Smooth muscle cell (in vitro differentiated cells): Measurements from ENCODE around the gene MGAT5. TPM values are rescaled to one million over a fixed set of nuclear protein-coding genes. Genes with fewer than 3 reads are reported as not detected.

Experiments
- DNase-seq: peaks from one replicate; lab custom pipeline; 2025; ENCODE audit not compliant: unreplicated experiment; lab: John Stamatoyannopoulos, UW
- H2AFZ ChIP-seq: fragments of 200-600 bp; sonication (generic); 2 replicates; pipeline ENCODE4 v1.6.0; 2016; ENCODE audit warnings: antibody characterized with exemption, low read depth, mild to moderate bottlenecking
- H3F3A ChIP-seq: fragments of 200-600 bp; sonication (generic); 2 replicates; pipeline ENCODE4 v1.6.0; 2017; ENCODE audit warnings: antibody characterized with exemption, low read depth
- H3K27ac ChIP-seq: fragments of 200-600 bp; sonication (generic); 2 replicates; pipeline ENCODE4 v1.5.1; 2016; ENCODE audit warnings: low read depth, mild to moderate bottlenecking
- H3K27me3 ChIP-seq: fragments of 200-600 bp; sonication (generic); 2 replicates; pipeline ENCODE4 v1.6.1; 2016; ENCODE audit warnings: low read depth, mild to moderate bottlenecking
- H3K36me3 ChIP-seq: fragments of 200-600 bp; sonication (generic); 2 replicates; pipeline ENCODE4 v1.5.1; 2016; ENCODE audit warnings: low read depth
- H3K4me1 ChIP-seq: fragments of 200-600 bp; sonication (generic); 2 replicates; pipeline ENCODE4 v1.5.1; 2016; ENCODE audit warnings: low read depth
- H3K4me2 ChIP-seq: fragments of 200-600 bp; sonication (generic); 2 replicates; pipeline ENCODE4 v1.6.0; 2016; ENCODE audit warnings: mild to moderate bottlenecking
- H3K4me3 ChIP-seq: fragments of 200-600 bp; sonication (generic); 2 replicates; pipeline ENCODE4 v1.5.1; 2016; ENCODE audit warnings: mild to moderate bottlenecking
- H3K79me2 ChIP-seq: fragments of 200-600 bp; sonication (generic); 2 replicates; pipeline ENCODE4 v1.6.0; 2016; ENCODE audit warnings: low read depth, mild to moderate bottlenecking
- H3K9ac ChIP-seq: fragments of 200-600 bp; sonication (generic); 2 replicates; pipeline ENCODE4 v1.6.0; 2016; ENCODE audit warnings: low read depth
- H3K9me3 ChIP-seq: fragments of 200-600 bp; sonication (generic); replicated peaks from 2 replicates; pipeline ENCODE4 v1.5.1; 2016; ENCODE audit warnings: low read depth
- H4K20me1 ChIP-seq: fragments of 200-600 bp; sonication (generic); 2 replicates; pipeline ENCODE4 v1.6.0; 2016; ENCODE audit warnings: low read depth
- CTCF ChIP-seq: fragments of 200-600 bp; sonication (generic); IDR thresholded peaks from 2 replicates; pipeline ENCODE4 v1.5.1; 2017; ENCODE audit warnings: borderline replicate concordance, mild to moderate bottlenecking, antibody characterized with exemption; ENCODE audit not compliant: insufficient read depth, poor library complexity, severe bottlenecking
- WGBS: methylation state at CpG from one replicate; pipeline ENCODE4 v1.1.7; 2016; ENCODE audit warnings: low lambda C conversion rate; 5-methylcytosine and 5-hydroxymethylcytosine counted together
- polyA plus RNA-seq: library from polyadenylated mRNA; unstranded; fragments of >200 nt; fragmentation: Nextera tagmentation; extraction: Ambion mirVana; gene quantifications from 2 replicates; pipeline ENCODE4 v1.2.1, GENCODE V29; 2016
- total RNA-seq: library from RNA; depleted of rRNA; stranded (reverse); fragments of >200 nt; gene quantifications from 2 replicates; pipeline ENCODE4 v1.2.3, GENCODE V29; 2014

MGAT5 gene
- total and polyA plus RNA-seq, 2 experiments from 2014 or later, result 4.5 to 33.8 TPM

- Histone ChIP-seq H3K9me3 (no peaks in the 10 kb centered on the region), H3K9ac (no peak overlapping the region), H2AFZ (no peak overlapping the region), H4K20me1 (no peaks in the 10 kb centered on the region), H3K4me3 (no peak overlapping the region), H3F3A (no peaks in the 10 kb centered on the region), H3K79me2 (no peaks in the 10 kb centered on the region), H3K4me2 (no peak overlapping the region), H3K27me3 (no peaks in the 10 kb centered on the region), H3K27ac (no peak overlapping the region), H3K36me3 (no peaks in the 10 kb centered on the region), H3K4me1 (no peaks in the 10 kb centered on the region)
- no peak for TF ChIP-seq CTCF
- DNase-seq, result no peak
- 40% methylated on average over 2 of the region's 2 CpGs for WGBS
These were observed 147.9 kb downstream of the MGAT5 start for GRCh38 chr2:134401789-134402188.

DNA sequence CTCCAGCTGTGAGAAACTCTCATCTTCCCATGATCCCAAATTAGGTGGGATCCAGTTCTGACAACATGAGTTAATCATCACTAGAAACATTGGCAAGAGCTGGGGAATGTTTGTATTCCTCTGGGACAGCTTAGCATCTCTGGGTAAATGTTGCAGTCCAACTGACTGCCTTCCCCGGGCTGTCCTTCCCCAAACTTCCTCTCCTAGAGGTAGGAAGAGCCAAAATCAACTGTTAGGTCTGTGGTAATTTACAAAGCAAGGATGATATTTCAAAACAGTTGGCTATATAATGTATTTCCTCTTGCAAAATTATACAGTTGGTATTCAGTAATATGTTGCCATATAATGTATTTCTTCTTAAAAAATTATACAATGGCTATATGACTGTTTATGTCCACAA lies 148.5 kb downstream of the MGAT5 start:
- H3K27ac ChIP-seq, result no peak overlapping the region
- 86% methylated on average over 1 of the region's 1 CpG for WGBS
- no peaks in the 10 kb centered on the region for H3K9me3 ChIP-seq
- H3K27me3 ChIP-seq, result no peaks in the 10 kb centered on the region
- H3K4me3 ChIP-seq, result no peak overlapping the region
- H3K4me1 ChIP-seq, result no peaks in the 10 kb centered on the region
- no peaks in the 10 kb centered on the region for H3F3A ChIP-seq
- H3K4me2 ChIP-seq, result no peak overlapping the region
- no peak for TF ChIP-seq CTCF
- H3K79me2 ChIP-seq, result no peaks in the 10 kb centered on the region
- H3K9ac ChIP-seq, result no peak overlapping the region
- H4K20me1 ChIP-seq, result no peaks in the 10 kb centered on the region
- no peak for DNase-seq
- no peak overlapping the region for H2AFZ ChIP-seq
- no peaks in the 10 kb centered on the region for H3K36me3 ChIP-seq

DNA sequence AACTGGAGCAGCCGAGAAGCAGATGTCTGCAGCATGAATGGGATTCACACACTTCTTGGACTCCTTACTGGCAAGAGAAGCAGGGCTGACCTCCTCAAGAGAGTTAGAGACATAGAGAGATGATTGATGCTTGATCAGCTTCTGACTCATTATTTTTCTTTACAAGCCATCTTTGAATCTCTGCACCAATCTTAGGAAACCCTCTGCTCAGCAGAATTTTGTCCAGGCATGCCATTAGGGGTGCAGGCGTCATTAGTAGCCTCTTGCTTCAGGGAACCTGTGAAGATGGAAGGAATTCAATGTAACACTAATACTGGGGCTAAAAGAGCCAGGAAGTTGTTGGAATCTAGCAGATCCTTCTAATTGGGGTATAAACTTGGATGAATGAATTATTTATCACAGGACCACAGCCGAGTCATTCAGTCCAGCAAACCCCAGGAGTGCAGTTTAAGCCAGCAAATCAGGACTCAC lies 151.8 kb downstream of the MGAT5 start:
- Histone ChIP-seq H3K27ac (peak overlapping the region; percentile 52), H3K9me3 (no peaks in the 10 kb centered on the region), H3F3A (peaks cover 7% of the 10 kb centered on the region), H3K79me2 (no peaks in the 10 kb centered on the region), H3K4me3 (no peak overlapping the region), H3K4me2 (no peak overlapping the region), H4K20me1 (no peaks in the 10 kb centered on the region), H3K27me3 (no peaks in the 10 kb centered on the region), H3K9ac (no peak overlapping the region), H3K36me3 (no peaks in the 10 kb centered on the region), H2AFZ (no peak overlapping the region), H3K4me1 (peaks cover 4% of the 10 kb centered on the region)
- DNase-seq, result no peak
- 60% methylated on average over 3 of the region's 3 CpGs for WGBS
- no peak for TF ChIP-seq CTCF

GRCh38 chr2:134406311-134406710 lies 152.4 kb downstream of the MGAT5 start:
- Histone ChIP-seq H3K4me3 (no peak overlapping the region), H3K9me3 (no peaks in the 10 kb centered on the region), H3F3A (peaks cover 7% of the 10 kb centered on the region), H3K27ac (peak overlapping the region; percentile 52), H3K79me2 (no peaks in the 10 kb centered on the region), H3K4me1 (peaks cover 8% of the 10 kb centered on the region), H3K27me3 (no peaks in the 10 kb centered on the region), H3K36me3 (no peaks in the 10 kb centered on the region), H2AFZ (no peak overlapping the region), H3K9ac (no peak overlapping the region), H3K4me2 (no peak overlapping the region), H4K20me1 (no peaks in the 10 kb centered on the region)
- TF ChIP-seq CTCF, result no peak
- DNase-seq, result no peak
- 95% methylated on average over 5 of the region's 5 CpGs for WGBS
